22Rv1 (cell line): ENCODE data around the gene ARHGAP6.

Source experiments
- H3K27ac ChIP-seq: fragments of 450-650 bp; 2 replicates; pipeline ENCODE4 v1.5.1; 2017
- CTCF ChIP-seq: fragments of 450-650 bp; IDR thresholded peaks from 2 replicates; pipeline ENCODE4 v1.5.1; 2017; ENCODE audit warnings: mild to moderate bottlenecking
- ZFX ChIP-seq: fragments of 450-650 bp; IDR thresholded peaks from 2 replicates; pipeline ENCODE4 v1.6.1; 2017; ENCODE audit warnings: antibody characterized with exemption, borderline replicate concordance

Gene ARHGAP6

GRCh38 chrX:11272290-11272689 is 393.4 kb downstream of the ARHGAP6 start:
- no peak overlapping the region for H3K27ac ChIP-seq
- TF ChIP-seq CTCF (no peak), ZFX (no peak)

- H3K27ac ChIP-seq, result peak overlapping the region; percentile 59
- no peak for TF ChIP-seq CTCF
- no peak for TF ChIP-seq ZFX
Observed at GRCh38 chrX:11269996-11270395, 395.7 kb downstream of the ARHGAP6 start.

GRCh38 chrX:11269006-11269405 is 396.7 kb downstream of the ARHGAP6 start:
- H3K27ac ChIP-seq, result no peak overlapping the region
- TF ChIP-seq ZFX (no peak), CTCF (no peak)

GRCh38 chrX:11267425-11267824 is 398.3 kb downstream of the ARHGAP6 start:
- TF ChIP-seq CTCF (no peak), ZFX (no peak)
- no peak overlapping the region for H3K27ac ChIP-seq

- no peak for TF ChIP-seq CTCF
- TF ChIP-seq ZFX, result no peak
- H3K27ac ChIP-seq, result no peak overlapping the region
Observed at GRCh38 chrX:11266573-11267003, 399.1 kb downstream of the ARHGAP6 start.

GRCh38 chrX:11265352-11265751 is 400.4 kb downstream of the ARHGAP6 start:
- no peak for TF ChIP-seq ZFX
- no peak for TF ChIP-seq CTCF

GRCh38 chrX:11264925-11265324 is 400.8 kb downstream of the ARHGAP6 start:
- no peak overlapping the region for H3K27ac ChIP-seq
- TF ChIP-seq ZFX (no peak), CTCF (no peak)

More at GRCh38 chrX:11265352-11265751, 400.4 kb downstream of the ARHGAP6 start:
- no peak overlapping the region for H3K27ac ChIP-seq
